Omental fat pad (tissue), 4 donors: ENCODE results near the gene C19orf85. TPM values are rescaled to one million over a fixed set of nuclear protein-coding genes. Genes with fewer than 3 reads are reported as not detected.

Source experiments
- ATAC-seq: fragments of 150-250 bp; one replicate; pipeline ENCODE4 v1.9.1; 2016; ENCODE audit warnings: mild to moderate bottlenecking, moderate library complexity; ENCODE audit not compliant: low FRiP score
- DNase-seq: peaks from one replicate; pipeline ENCODE4 v3.0.0-alpha.2; 2019; ENCODE audit warnings: low spot score
- CTCF ChIP-seq, 3 donors: fragments of 450-650 bp; IDR thresholded peaks; one replicate each; pipeline ENCODE4 v1.5.1; 2016 to 2017; ENCODE audit warnings: antibody characterized with exemption in 3 of 3, mild to moderate bottlenecking in 3 of 3, moderate library complexity in 2 of 3
- total RNA-seq, 4 donors: library from RNA; depleted of rRNA; stranded (reverse); fragments of >200 nt; gene quantifications; one replicate each; pipeline ENCODE4 v1.1.0, GENCODE V29; 2016

C19orf85 gene
- total RNA-seq, 4 donors from 2014 or later = not detected

GRCh38 chr19:55493052-55493644, 28.6 kb upstream of the C19orf85 start:
- TF ChIP-seq CTCF (IDR thresholded peaks at IDR 0.05) = no peak
- DNase-seq (no peak), ATAC-seq (no peak)

GRCh38 chr19:55492362-55492944, 27.9 kb upstream of the C19orf85 start:
- TF ChIP-seq CTCF (IDR thresholded peaks at IDR 0.05) = no peak
- ATAC-seq (no peak), DNase-seq (no peak)

- TF ChIP-seq CTCF (IDR thresholded peaks at IDR 0.05) = no peak
- ATAC-seq = peak; percentile 30
- DNase-seq = no peak
These were observed 27.2 kb upstream of the C19orf85 start for GRCh38 chr19:55491546-55492360.

- ATAC-seq (no peak), DNase-seq (no peak)
- no peak for TF ChIP-seq CTCF (IDR thresholded peaks at IDR 0.05)
These were observed 26.2 kb upstream of the C19orf85 start for GRCh38 chr19:55490478-55491432.

GRCh38 chr19:55489711-55490477, 25.3 kb upstream of the C19orf85 start:
- TF ChIP-seq CTCF (IDR thresholded peaks at IDR 0.05) = no peak
- DNase-seq = no peak
- no peak for ATAC-seq
